ENCODE measurements around the gene FRRS1L.

GRCh38 chr9:109098960-109099308 is 68.1 kb downstream of the FRRS1L start:
- TF ChIP-seq POLR2AphosphoS5 (IDR thresholded peaks at IDR 0.05) (no peak), CTCF (IDR thresholded peaks at IDR 0.05) (no peak), POLR2A (IDR thresholded peaks at IDR 0.05) (no peak)
